GOT3 (cell line): Measurements from ENCODE around the gene CHST12.
"Not testable (repeated sequence)": the region's sequence is repeated elsewhere in the genome, so short reads cannot be mapped to it uniquely, and the experiment has no call there.

Experiments used
- DNase-seq: peaks from one replicate; lab custom pipeline; 2025; ENCODE audit warnings: mixed read lengths; lab: John Stamatoyannopoulos, UW

The CHST12 gene

GRCh38 chr7:2378125-2378524 is 25.3 kb upstream of the CHST12 start:
- not testable (repeated sequence) for DNase-seq

GRCh38 chr7:2379161-2379560 is 24.2 kb upstream of the CHST12 start:
- DNase-seq = no peak

DNA sequence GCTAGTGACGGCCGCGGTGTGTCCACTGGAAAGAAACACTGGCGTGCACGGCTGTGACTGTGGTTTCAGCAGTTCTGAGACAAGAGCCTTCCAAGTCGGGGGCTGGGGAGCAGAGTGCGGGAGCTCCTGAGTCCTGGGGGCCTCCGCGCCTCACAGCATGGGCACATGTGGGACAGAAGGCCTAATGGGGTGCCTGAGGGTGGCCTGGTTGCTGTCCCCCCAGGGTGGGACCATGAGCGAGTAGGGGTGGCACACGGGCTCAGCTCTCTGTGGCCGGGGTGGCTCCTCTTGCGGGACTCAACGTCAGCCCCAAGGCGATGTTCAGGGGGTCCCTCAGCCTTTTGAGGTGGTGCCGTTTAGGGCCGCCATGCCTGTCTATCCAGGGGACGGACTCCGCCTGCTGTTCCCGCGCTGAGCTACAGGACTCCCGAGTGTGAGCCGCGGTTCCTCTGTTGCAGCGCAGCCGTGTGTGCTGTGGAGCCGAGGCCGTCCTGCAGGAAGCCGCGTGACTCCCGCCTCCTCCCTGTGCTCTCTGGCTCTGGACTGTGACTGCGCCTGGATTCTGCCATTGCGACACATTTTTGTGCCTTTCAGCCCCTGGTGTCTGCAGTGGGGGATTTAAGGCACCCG is 23.5 kb upstream of the CHST12 start:
- no peak for DNase-seq

GRCh38 chr7:2380461-2380860 is 22.9 kb upstream of the CHST12 start:
- DNase-seq = no peak

GRCh38 chr7:2381227-2381626 is 22.2 kb upstream of the CHST12 start:
- no peak for DNase-seq

GRCh38 chr7:2381881-2382509 is 21.4 kb upstream of the CHST12 start:
- DNase-seq = no peak

GRCh38 chr7:2383543-2384274 is 19.7 kb upstream of the CHST12 start:
- no peak for DNase-seq

DNA sequence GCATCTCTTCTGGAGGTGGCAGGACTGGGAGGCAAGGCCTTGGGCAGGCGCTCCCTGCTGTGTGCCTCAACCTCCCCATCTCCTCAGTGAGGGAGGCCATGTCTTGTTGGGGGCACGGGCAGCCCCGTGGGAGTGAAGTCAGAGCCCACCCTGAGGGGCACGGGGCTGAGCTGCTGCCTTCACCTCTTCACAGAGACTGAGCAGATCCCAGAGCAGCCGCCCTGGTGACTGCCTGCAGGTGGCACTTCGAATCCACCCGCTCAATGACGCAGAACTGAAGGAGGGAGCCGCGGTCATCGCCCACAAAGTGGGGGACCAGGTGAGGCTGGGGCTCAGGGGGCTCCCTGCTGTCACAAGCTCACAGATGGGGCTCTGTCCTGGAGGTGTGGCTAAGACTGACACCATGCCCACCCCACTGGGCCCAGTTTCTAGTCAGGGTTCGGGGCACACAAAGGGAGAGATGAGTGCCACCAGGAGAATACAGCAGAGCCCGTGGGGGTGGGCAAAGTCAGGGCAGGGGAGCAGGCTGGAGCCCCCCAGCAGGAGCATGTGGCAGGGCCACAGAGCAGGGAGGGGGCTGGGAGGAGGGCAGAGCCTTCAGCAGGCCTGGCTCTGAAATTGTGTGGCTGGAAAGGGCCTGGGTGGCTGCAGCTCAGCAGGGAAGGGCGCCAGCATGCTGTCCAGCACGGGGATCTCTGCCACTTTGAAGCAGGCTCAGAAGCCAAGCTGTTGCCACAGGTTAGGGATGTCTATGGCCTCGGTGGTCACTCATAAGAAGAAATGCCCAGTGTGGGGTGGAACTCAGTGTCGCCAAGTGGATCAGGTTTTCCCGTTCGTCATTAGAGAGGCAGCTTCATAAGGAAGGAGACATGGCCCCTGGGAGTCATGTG is 18.8 kb upstream of the CHST12 start:
- DNase-seq = no peak

GRCh38 chr7:2386122-2386521 is 17.3 kb upstream of the CHST12 start:
- not testable (repeated sequence) for DNase-seq

DNA sequence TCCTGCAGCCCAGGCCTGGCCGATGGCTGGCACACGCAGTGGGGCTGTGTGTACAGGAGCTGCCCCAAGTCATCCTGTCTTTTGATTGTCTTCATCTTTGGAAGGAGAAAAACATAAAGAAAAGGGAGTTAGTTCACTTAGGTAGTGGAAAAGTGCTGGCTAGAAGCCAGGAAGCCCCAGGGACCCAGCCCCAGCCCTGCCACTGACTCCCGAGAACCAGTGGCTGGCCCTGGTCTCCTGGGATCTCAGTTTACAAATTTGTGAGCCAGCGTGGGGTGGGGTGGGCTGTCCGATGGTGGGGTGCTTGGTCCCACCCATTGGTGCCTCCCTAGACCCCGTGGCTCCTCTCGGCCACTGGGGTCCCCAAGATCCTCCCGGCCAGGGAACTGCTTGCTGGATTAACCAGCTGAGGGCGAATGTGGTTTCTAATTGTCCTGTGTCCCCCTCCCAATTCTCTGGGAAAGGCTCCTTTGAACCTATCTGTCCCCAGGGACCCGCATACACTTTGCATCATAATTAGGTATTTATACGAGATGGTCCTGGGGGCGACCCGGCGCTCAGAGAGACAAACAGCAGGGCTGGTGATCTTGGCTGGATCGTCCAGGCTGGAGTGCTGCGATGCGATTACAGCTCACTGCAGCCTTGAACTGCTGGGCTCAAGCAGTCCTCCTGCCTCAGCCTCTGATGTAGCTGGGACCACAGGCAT is 16.3 kb upstream of the CHST12 start:
- no peak for DNase-seq

DNA sequence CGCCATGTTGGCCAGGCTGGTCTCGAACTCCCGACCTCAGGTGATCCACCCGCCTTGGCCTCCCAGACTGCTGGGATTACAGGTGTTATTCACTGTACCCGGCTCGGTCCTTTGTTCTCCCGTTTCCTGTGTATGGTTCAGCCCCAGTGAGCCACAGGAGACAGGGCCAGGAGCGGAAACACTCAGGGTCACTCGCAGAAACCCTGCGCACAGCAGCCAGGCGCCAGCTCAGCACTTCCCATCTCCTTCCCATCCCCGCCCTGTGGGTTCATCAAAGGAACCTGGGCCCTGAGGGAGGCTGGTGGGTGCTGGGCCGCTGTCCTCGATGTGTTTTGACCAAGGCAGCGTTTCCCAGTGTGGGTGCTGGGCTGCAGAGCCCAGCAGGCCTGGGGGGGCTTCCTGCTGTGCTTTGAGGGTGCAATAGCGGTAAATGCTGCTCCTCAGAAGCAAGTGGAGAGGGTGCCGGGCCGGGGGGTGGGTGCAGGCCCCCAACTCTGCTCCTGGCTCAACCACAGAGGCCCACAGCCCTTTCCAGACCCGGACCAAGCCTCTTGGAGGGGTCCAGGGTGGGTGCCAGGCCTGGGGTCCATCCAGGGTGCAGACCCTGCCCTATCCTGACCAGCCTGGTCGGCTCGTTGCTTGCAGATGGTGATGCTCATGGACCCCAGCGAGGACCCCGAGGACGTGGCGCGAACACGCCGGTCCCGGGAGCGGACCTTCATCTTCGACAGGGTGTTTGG is 15.3 kb upstream of the CHST12 start:
- DNase-seq = no peak

GRCh38 chr7:2388637-2388954 is 14.8 kb upstream of the CHST12 start:
- DNase-seq = no peak

GRCh38 chr7:2390020-2390816 is 13.2 kb upstream of the CHST12 start:
- DNase-seq = not testable (repeated sequence)

DNA sequence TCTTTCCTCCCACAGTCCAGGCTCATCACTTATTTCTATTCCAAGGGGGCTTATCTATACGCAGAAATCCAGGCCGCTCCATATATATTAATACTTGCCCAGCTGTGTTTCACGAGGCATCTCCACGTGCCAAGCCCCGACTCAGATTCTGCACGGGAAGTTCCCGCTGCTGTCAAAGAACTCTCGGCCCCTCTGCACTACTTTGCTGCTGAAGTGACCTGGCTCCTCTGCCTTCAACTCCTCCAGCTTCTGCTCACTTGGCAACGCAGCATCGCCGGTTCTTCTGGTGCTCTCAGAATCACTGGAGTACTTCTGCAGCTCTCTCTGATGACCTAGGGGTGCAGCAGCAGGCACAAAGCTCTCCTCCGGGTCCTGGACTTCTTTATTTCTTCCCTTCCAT is 9.7 kb upstream of the CHST12 start:
- no peak for DNase-seq

DNA sequence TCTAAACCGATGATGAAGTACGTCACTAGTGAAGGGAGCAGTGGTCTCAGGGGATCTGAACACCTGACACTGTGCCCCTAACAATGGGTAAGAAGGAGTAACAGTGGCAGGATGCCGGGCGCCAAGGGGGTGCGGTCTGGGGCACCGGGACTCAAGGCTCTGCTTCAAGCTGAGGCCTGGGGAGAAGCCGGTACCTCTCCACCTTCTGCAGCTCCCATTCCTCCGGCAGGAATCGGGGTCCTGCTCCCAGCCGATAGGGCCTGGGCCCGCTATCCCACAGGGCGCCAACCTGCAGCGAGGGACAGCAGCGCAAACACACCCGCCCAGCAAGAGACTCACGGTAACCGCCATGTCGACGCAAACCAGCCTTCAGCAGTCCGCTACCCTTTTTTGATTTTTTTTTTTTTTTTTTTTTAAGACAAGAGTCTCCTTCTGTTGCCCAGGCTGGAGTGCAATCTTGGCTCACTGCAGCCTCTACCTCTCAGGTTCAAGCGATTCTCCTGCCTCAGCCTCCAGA is 8.8 kb upstream of the CHST12 start:
- no peak for DNase-seq

DNA sequence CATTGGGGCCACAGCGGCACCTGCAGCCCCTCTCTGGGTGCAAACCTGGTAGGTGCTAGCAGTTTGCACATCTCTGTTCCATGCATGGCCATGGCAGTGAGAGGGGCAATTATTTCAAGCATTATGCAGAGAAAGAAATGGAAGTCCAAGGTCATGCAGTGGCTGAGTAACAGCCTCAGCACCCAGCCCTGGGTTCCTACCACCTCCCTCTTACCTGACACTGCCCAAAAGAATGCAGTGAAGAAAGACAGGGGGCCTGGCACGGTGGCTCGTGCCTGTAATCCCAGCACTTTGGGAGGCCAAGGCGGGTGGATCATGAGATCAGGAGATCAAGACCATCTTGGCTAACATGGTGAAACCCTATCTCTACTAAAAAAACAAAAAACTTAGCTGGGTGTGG is 4.9 kb upstream of the CHST12 start:
- DNase-seq = no peak

- peak; percentile 55 for DNase-seq
Measured at GRCh38 chr7:2399848-2400587, 3.4 kb upstream of the CHST12 start.

DNA sequence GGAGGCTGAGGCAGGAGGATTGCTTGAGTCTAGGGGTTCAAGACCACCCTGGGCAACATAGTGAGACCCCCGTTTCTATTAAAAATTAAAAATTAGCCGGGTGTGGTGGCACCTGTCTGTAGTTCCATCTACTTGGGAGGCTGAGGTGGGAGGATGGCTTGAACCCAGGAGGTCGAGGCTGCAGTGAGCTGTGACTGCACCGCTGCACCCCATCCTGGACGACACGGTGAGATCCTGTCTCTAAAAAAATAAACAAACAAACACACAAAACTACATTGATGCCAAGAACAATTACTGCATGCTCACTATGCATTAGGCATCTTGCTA is 761 bp upstream of the CHST12 start:
- no peak for DNase-seq
